CD14-positive monocyte (primary cell): ENCODE data around the gene S100A13. TPM values are rescaled to one million over a fixed set of nuclear protein-coding genes. Genes with fewer than 3 reads are reported as not detected.

Experiments used
- DNase-seq, 3 donors: peaks; one replicate each; pipeline ENCODE4 v3.0.0-alpha.2; 2011 to 2022
- H2AFZ ChIP-seq: 2 replicates; pipeline ENCODE4 v1.6.0; 2012; ENCODE audit warnings: mild to moderate bottlenecking, low read depth, low read length, inconsistent platforms; ENCODE audit not compliant: insufficient read depth, poor library complexity, severe bottlenecking
- H3K27ac ChIP-seq, 2 donors: 1 replicate in 1 of 2; 2 replicates in 1 of 2; pipeline ENCODE4 v1.5.1; 2012 to 2013; ENCODE audit warnings: low read length in 2 of 2, control low read depth in 1 of 2, inconsistent platforms in 1 of 2, low read depth in 1 of 2, mild to moderate bottlenecking in 1 of 2
- H3K27me3 ChIP-seq, 2 donors: one replicate each; pipeline versions ENCODE4 v1.6.0 to v1.6.1; 2011 to 2013; ENCODE audit warnings: low read length in 2 of 2; ENCODE audit not compliant: control insufficient read depth in 2 of 2, insufficient read depth in 2 of 2
- H3K36me3 ChIP-seq, 2 donors: replicated peaks in 1 of 2; 1 replicate in 1 of 2; 2 replicates in 1 of 2; pipeline versions ENCODE4 v1.5.1 to v1.6.1; 2012 to 2013; ENCODE audit warnings: low read length in 2 of 2, control low read depth in 1 of 2, inconsistent platforms in 1 of 2, mild to moderate bottlenecking in 1 of 2; ENCODE audit not compliant: insufficient read depth in 2 of 2, control insufficient read depth in 1 of 2
- H3K4me1 ChIP-seq, 2 donors: 1 replicate in 1 of 2; 2 replicates in 1 of 2; pipeline versions ENCODE4 v1.5.1 to v1.6.1; 2012 to 2013; ENCODE audit warnings: low read length in 2 of 2, control low read depth in 1 of 2, inconsistent platforms in 1 of 2, mild to moderate bottlenecking in 1 of 2, moderate library complexity in 1 of 2; ENCODE audit not compliant: insufficient read depth in 2 of 2, control insufficient read depth in 1 of 2
- H3K4me2 ChIP-seq: replicated peaks from 2 replicates; pipeline ENCODE3; 2012; ENCODE audit warnings: low read length, moderate library complexity, mild to moderate bottlenecking; ENCODE audit not compliant: poor library complexity, severe bottlenecking; ENCODE audit errors: extremely low read depth
- H3K4me3 ChIP-seq, 3 experiments: fragments of 200-600 bp in 1 of 3; sonication (generic) in 1 of 3; replicated peaks in 1 of 3; 1 replicate in 2 of 3; 2 replicates in 1 of 3; pipeline ENCODE4 v1.5.1; 2011 to 2013; ENCODE audit warnings: low read length in 3 of 3, mild to moderate bottlenecking in 3 of 3, control low read depth in 2 of 3, low read depth in 2 of 3, inconsistent platforms in 1 of 3, moderate library complexity in 1 of 3
- H3K79me2 ChIP-seq: 2 replicates; pipeline ENCODE4 v1.6.0; 2012; ENCODE audit warnings: mild to moderate bottlenecking, control low read depth, inconsistent platforms, low read length, moderate library complexity; ENCODE audit not compliant: insufficient read depth
- H3K9ac ChIP-seq: 2 replicates; pipeline ENCODE4 v1.6.0; 2017; ENCODE audit warnings: low read length, mild to moderate bottlenecking; ENCODE audit not compliant: insufficient read depth, poor library complexity, severe bottlenecking
- H3K9me3 ChIP-seq, 2 donors: replicated peaks in 1 of 2; 1 replicate in 1 of 2; 2 replicates in 1 of 2; pipeline versions ENCODE4 v1.5.1 to v1.6.1; 2012 to 2013; ENCODE audit warnings: low read length in 2 of 2, control low read depth in 1 of 2; ENCODE audit not compliant: control insufficient read depth in 1 of 2, insufficient read depth in 1 of 2
- H4K20me1 ChIP-seq: 2 replicates; pipeline ENCODE4 v1.6.0; 2012; ENCODE audit warnings: mild to moderate bottlenecking, low read length, control low read depth, moderate library complexity; ENCODE audit not compliant: insufficient read depth
- H3K27ac Mint-ChIP-seq, 7 donors: one replicate each; pipeline ENCODE4 v1.8.0; 2020; ENCODE audit warnings: mild to moderate bottlenecking in 7 of 7, mixed read lengths in 7 of 7, moderate library complexity in 6 of 7, inconsistent platforms in 2 of 7
- H3K27me3 Mint-ChIP-seq, 3 donors: one replicate each; pipeline ENCODE4 v1.8.0; 2021 to 2022; ENCODE audit warnings: low read depth in 3 of 3, mild to moderate bottlenecking in 3 of 3, mixed read lengths in 3 of 3, moderate library complexity in 3 of 3, inconsistent platforms in 1 of 3
- H3K36me3 Mint-ChIP-seq, 2 donors: one replicate each; pipeline ENCODE4 v1.8.0; 2020; ENCODE audit warnings: mixed read lengths in 2 of 2, inconsistent platforms in 1 of 2, mild to moderate bottlenecking in 1 of 2
- H3K4me1 Mint-ChIP-seq: one replicate; pipeline ENCODE4 v1.8.0; 2020; ENCODE audit warnings: mild to moderate bottlenecking, mixed read lengths
- H3K4me3 Mint-ChIP-seq, 2 donors: one replicate each; pipeline ENCODE4 v1.8.0; 2020; ENCODE audit warnings: mild to moderate bottlenecking in 2 of 2, mixed read lengths in 2 of 2, moderate library complexity in 1 of 2
- H3K9me3 Mint-ChIP-seq, 7 donors: one replicate each; pipeline ENCODE4 v1.8.0; 2020 to 2022; ENCODE audit warnings: mixed read lengths in 7 of 7, mild to moderate bottlenecking in 6 of 7, moderate library complexity in 6 of 7, inconsistent platforms in 2 of 7
- WGBS: methylation state at CpG from one replicate; pipeline ENCODE4 v1.1.5; 2013; ENCODE audit warnings: missing lambda C conversion rate; ENCODE audit not compliant: insufficient coverage; 5-methylcytosine and 5-hydroxymethylcytosine counted together
- intact Hi-C, 2 donors: fragments of 100-400 bp; cut with micrococcal nuclease; formaldehyde crosslinking; loops; one replicate each; pipeline versions ENCODE4 v1.15.0 to v1.15.1; 2023
- polyA plus RNA-seq, 3 donors: library from polyadenylated mRNA; depleted of rRNA in 1 of 3; unstranded in 2 of 3; stranded (reverse) in 1 of 3; fragments of 300-500 nt in 2 of 3; fragments of >200 nt in 1 of 3; fragmentation: Illumina TruSeq in 2 of 3; gene quantifications; 1 replicate in 2 of 3; 2 replicates in 1 of 3; pipeline ENCODE4 v1.2.3, GENCODE V29; 2012 to 2021
- TF ChIP-seq, protein P1 (sequence below): fragments of 200-600 bp; IDR thresholded peaks from one replicate; pipeline ENCODE4 v1.8.0; 2022; ENCODE audit warnings: antibody characterized with exemption, mild to moderate bottlenecking

Gene S100A13
- polyA plus RNA-seq, 3 donors = 2.5 to 13.9 (median 2.6) TPM

DNA sequence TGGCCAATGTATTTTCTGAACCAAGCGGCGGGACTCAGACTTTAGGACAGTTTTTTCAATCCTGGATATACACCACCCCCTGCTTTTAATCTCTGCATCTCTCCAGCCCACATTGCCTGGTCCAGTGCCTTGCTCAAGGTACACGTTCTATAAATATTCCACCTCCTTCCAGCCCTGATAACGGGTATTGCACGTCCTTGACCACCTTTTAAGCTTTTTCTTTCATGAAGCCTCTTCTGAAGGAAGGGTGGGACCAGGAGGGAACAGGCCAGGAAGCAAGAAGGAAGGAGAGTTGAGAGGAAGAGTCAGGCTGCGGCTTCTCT, 17.8 kb downstream of the S100A13 start:
- Histone ChIP-seq H3K4me2 (no peak overlapping the region), H2AFZ (no peak overlapping the region), H3K27me3 (no peaks in the 10 kb centered on the region), H3K9ac (no peak overlapping the region), H3K4me3 (no peak overlapping the region), H4K20me1 (no peaks in the 10 kb centered on the region), H3K27ac (no peak overlapping the region), H3K79me2 (no peaks in the 10 kb centered on the region), H3K36me3 (no peaks in the 10 kb centered on the region), H3K4me1 (peaks cover 19 to 27% of the 10 kb centered on the region in 2 donors), H3K9me3 (no peaks in the 10 kb centered on the region)
- intact Hi-C loops = no loop called here
- H3K27me3 Mint-ChIP-seq = peaks cover 2 to 3% (median 2%) of the 10 kb centered on the region in 3 donors
- WGBS = 79% methylated on average over 3 of the region's 6 CpGs
- peak overlapping the region in 3 of 7 donors; percentile 12 to 60 (median 52) for H3K27ac Mint-ChIP-seq
- H3K9me3 Mint-ChIP-seq = peaks cover 0 to 6% (median 0%) of the 10 kb centered on the region in 7 donors
- TF ChIP-seq, protein P1, sequence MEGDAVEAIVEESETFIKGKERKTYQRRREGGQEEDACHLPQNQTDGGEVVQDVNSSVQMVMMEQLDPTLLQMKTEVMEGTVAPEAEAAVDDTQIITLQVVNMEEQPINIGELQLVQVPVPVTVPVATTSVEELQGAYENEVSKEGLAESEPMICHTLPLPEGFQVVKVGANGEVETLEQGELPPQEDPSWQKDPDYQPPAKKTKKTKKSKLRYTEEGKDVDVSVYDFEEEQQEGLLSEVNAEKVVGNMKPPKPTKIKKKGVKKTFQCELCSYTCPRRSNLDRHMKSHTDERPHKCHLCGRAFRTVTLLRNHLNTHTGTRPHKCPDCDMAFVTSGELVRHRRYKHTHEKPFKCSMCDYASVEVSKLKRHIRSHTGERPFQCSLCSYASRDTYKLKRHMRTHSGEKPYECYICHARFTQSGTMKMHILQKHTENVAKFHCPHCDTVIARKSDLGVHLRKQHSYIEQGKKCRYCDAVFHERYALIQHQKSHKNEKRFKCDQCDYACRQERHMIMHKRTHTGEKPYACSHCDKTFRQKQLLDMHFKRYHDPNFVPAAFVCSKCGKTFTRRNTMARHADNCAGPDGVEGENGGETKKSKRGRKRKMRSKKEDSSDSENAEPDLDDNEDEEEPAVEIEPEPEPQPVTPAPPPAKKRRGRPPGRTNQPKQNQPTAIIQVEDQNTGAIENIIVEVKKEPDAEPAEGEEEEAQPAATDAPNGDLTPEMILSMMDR = no peak
- peaks cover 31% of the 10 kb centered on the region for H3K4me1 Mint-ChIP-seq
- no peak overlapping the region for H3K4me3 Mint-ChIP-seq
- no peak for DNase-seq
- no peaks in the 10 kb centered on the region for H3K36me3 Mint-ChIP-seq

DNA sequence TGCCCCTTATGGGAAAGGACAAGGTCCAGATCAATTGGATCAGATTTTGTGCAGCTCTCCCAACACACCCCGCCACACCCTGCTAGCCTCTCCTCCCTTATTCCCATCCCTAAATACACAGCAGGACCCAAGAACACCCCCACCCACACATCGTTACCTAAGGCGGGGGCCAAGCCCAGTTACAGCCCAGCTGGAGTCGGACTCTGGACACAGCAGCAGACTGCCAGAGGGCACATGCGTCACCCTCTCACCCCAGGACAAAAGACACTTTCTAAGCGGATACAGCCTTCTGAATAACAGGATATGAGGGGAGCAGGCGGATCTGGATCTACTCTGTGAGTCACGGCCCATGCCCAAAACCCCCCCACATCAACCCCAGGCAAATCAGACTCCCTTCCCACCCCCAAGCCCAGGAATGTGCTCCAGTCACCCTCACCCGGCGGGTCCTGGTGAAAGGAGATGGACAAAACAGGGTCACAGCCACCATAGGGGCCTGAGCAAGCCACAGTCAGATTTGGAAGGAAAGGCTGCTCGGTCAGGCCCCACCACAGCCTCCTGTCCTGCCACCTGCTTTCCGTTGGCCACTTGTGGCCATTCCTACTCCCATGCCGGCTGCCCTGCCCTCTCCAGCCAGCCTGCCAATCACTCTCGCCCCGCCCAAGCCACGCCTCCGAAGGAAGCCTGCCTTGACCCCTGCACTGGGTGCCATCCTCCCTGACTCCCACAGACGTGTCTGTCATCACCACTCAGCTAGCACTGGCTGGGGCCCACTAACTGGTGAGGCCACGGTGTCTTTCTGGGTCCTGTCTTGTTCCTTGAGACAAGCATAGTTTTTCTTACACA, 18.3 kb downstream of the S100A13 start:
- Histone ChIP-seq H3K4me2 (no peak overlapping the region), H3K9ac (no peak overlapping the region), H3K27ac (no peak overlapping the region), H3K9me3 (no peaks in the 10 kb centered on the region), H3K4me1 (peaks cover 19 to 27% of the 10 kb centered on the region in 2 donors), H3K79me2 (no peaks in the 10 kb centered on the region), H3K4me3 (no peak overlapping the region), H4K20me1 (no peaks in the 10 kb centered on the region), H2AFZ (no peak overlapping the region), H3K27me3 (no peaks in the 10 kb centered on the region), H3K36me3 (no peaks in the 10 kb centered on the region)
- Mint-ChIP-seq H3K27ac (peak overlapping the region in 3 of 7 donors; percentile 24 to 62 (median 57)), H3K4me3 (no peak overlapping the region), H3K4me1 (peaks cover 31% of the 10 kb centered on the region), H3K27me3 (peaks cover 2 to 3% (median 2%) of the 10 kb centered on the region in 3 donors), H3K36me3 (no peaks in the 10 kb centered on the region), H3K9me3 (peaks cover 0 to 6% (median 0%) of the 10 kb centered on the region in 7 donors)
- DNase-seq = no peak
- intact Hi-C loops = no loop called here
- WGBS = 88% methylated on average over 14 of the region's 19 CpGs
- TF ChIP-seq, protein P1 = no peak
